GM12874 (cell line): ENCODE measurements around the gene PTGIR.

Source experiments
- TF ChIP-seq, protein P1 (sequence below): IDR thresholded peaks from 2 replicates; pipeline ENCODE4 v1.5.1; 2011; ENCODE audit warnings: low read depth, mild to moderate bottlenecking, control low read depth, low read length, moderate library complexity; ENCODE audit not compliant: insufficient read depth

The PTGIR gene

DNA sequence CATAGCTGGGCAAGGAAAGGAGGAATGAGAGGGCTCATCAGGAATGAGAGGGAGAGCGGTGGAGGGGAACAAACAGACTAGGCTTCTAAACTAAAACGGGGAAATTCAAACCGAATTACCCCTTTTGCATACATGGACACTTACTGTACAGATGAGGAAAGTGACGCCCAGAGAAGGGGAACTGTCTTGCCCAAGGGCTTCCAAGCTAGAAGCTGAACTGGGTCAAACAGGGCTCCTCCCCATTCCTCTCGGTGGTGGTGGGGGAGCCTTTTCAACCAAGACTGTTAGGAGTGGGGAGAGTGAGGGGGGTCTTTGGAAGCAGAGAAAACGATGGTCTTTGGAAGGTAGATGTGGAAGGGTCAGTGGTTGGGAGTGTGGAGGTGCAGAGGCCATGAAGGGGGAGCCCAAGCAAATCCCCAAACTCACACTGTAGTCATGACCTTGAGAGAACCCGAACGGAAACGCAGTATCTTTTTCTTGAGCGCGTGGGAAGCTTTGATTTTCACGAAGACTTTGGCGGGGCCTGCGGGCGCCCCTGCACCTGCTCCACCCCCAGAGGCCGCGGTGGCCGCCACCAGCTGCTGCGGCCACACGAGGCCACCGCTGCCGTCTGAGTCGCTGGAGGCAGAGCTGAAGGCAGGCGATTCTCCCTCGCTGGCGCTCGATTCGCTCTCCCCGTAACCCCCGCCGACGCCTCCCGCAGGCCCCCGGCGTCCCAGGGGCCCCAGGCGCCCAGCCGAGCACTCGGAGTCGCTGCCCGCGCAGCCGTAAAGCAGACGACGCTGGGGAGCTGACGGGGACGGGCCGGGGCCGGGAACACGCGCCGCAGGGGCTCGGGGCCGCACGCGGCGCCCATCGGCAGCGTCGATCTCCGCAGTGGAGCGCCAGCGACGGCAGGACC lies 23.4 kb upstream of the PTGIR start:
- TF ChIP-seq, protein P1, sequence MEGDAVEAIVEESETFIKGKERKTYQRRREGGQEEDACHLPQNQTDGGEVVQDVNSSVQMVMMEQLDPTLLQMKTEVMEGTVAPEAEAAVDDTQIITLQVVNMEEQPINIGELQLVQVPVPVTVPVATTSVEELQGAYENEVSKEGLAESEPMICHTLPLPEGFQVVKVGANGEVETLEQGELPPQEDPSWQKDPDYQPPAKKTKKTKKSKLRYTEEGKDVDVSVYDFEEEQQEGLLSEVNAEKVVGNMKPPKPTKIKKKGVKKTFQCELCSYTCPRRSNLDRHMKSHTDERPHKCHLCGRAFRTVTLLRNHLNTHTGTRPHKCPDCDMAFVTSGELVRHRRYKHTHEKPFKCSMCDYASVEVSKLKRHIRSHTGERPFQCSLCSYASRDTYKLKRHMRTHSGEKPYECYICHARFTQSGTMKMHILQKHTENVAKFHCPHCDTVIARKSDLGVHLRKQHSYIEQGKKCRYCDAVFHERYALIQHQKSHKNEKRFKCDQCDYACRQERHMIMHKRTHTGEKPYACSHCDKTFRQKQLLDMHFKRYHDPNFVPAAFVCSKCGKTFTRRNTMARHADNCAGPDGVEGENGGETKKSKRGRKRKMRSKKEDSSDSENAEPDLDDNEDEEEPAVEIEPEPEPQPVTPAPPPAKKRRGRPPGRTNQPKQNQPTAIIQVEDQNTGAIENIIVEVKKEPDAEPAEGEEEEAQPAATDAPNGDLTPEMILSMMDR = no peak

DNA sequence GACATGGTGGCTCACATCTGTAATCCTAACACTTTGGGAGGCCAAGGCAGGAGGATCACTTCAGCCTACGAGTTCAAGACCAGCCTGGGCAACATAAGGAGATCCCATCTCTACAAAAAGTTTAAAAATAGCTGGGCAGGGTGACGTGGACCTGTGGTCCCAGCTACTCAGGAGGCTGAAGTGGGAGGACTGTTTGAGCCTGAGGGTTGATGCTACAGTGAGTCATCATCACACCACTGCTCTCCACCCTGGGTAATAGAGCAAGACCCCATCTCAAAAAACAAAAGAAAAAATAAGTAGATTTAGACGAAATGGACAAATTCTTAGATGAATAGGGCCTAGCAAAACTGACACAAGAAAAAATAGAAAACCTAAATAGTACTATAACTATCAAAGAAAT lies 21.5 kb upstream of the PTGIR start:
- TF ChIP-seq, protein P1 = no peak

DNA sequence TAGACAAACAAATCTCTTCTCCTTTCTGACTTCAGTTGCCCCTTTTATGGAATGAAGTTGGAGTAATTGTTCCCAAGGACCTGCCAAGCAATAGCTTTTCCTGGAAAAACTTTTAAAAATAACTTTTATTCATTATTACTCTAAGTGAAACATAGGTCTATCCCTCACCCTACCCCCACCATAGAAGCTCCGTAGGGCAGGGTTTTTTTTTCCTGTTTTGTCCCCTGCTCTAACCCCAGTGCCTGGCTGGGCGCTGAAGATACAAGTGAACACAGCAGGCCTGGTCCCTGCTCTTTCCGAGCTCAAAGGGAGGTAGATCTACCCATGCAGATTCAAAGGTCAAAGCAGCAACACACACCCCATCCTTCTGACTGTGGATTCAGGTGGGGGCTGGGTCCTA lies 19.8 kb upstream of the PTGIR start:
- TF ChIP-seq, protein P1 = no peak

DNA sequence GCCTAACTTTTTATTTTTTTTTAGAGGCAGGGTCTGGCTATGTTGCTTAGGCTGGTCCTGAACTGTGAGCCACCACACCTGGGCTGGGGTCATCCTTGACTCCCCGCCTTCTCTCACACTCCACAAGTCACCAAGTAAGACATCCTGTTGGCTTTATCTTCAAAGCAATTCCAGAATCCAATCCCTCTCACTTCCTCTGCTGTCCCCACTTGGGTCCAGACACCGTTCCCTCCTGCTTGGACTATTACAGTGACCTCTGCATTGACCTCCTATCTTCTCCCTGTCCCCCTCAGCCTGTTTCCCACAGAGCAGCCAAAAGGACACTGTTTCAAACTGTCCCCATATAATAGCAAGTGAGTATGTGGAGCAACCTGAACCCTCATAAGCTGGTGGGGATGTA lies 15.8 kb upstream of the PTGIR start:
- TF ChIP-seq, protein P1 = no peak

DNA sequence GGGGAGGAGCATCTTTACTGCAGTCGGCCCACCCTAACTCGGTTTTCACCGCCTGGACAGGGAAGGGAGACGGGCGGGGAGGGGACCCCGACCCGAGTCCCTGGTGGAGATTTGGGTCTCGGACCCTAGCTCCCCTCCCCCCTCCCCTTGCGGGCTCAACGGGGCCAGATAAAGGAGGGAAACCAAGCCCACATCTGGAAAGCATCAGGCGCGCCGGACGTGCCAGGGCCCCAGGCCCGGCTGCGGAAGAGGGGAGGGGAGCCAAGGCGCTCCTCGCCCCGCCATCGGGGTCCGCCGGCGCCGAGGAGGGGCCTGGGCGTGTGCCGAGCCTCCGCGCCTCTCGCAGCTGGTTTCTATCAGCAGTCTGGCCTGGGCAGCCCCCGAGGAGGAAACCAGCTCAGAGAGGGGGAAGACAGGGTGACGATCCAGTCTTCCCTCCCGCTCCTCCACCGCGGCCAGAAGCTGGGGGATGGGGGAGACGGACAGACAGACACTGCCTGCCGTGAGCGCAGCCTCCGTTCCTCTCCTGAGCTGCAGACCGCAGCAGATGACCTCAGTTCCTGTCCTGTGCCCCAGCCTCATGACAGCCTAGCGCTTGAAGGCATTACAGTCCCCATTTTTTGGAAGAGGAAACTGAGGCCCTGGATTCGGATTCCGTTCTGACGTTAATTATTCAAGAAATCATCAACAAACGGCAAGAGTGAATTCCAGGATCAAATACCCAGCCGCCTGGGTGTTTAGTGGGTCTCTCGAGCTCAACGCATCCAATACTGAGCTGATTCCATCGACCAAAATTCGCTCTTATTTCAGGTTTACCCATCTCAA lies 14.7 kb upstream of the PTGIR start:
- TF ChIP-seq, protein P1 = no peak

DNA sequence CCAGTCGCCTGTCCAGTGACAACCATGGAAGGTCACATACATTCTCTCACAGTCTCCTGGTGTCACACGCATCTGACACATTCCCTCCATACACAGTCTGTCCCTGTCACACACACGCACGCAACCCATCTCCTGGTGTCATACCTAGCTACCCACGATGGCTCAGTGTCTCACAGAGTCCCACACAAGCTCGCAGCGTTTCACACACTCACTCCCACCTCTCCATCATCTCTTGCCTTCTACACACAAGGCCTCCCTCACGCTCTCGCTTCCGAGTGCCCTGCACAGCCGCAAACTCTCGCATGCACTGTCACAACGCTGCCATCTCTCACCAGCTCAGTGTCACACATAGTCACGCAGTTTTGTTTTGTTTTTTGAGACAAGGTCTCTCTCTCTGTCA lies 12.3 kb upstream of the PTGIR start:
- TF ChIP-seq, protein P1 = no peak
